GM12874 (cell line): ENCODE measurements around the gene HES1.

Experiments
- CTCF ChIP-seq: IDR thresholded peaks from 2 replicates; pipeline ENCODE4 v1.5.1; 2011; ENCODE audit warnings: low read depth, mild to moderate bottlenecking, control low read depth, low read length, moderate library complexity; ENCODE audit not compliant: insufficient read depth

Gene HES1

GRCh38 chr3:194142156-194142910, 6.4 kb downstream of the HES1 start:
- TF ChIP-seq CTCF = no peak

- no peak for TF ChIP-seq CTCF
Observed at GRCh38 chr3:194145702-194146101, 9.8 kb downstream of the HES1 start.

- no peak for TF ChIP-seq CTCF
Observed at GRCh38 chr3:194147679-194148078, 11.7 kb downstream of the HES1 start.

- TF ChIP-seq CTCF = no peak
Observed at GRCh38 chr3:194148383-194148782, 12.4 kb downstream of the HES1 start.

GRCh38 chr3:194150252-194150934, 14.4 kb downstream of the HES1 start:
- TF ChIP-seq CTCF = no peak

GRCh38 chr3:194154346-194154745, 18.4 kb downstream of the HES1 start:
- no peak for TF ChIP-seq CTCF

GRCh38 chr3:194156095-194156494, 20.1 kb downstream of the HES1 start:
- TF ChIP-seq CTCF = no peak
